Transverse colon (tissue), 4 donors: ENCODE data around the gene ACTR1A. TPM values are rescaled to one million over a fixed set of nuclear protein-coding genes. Genes with fewer than 3 reads are reported as not detected.
A peak's percentile ranks its signal among the peaks of the same experiment; 100 is the strongest.

ENCODE experiments used
- DNase-seq: peaks from one replicate; pipeline ENCODE4 v3.0.0-alpha.2; 2019
- H3K27ac ChIP-seq, 4 donors: fragments of 200-600 bp; sonication (generic); 2 replicates each; pipeline ENCODE4 v1.5.1; 2016 to 2018; ENCODE audit warnings: inconsistent platforms in 4 of 4
- H3K27me3 ChIP-seq: fragments of 200-600 bp; sonication (generic); 2 replicates; pipeline ENCODE4 v1.5.1; 2017; ENCODE audit warnings: inconsistent platforms
- H3K36me3 ChIP-seq, 4 donors: fragments of 200-600 bp; sonication (generic); 2 replicates each; pipeline ENCODE4 v1.5.1; 2017 to 2019; ENCODE audit warnings: inconsistent platforms in 4 of 4
- H3K4me1 ChIP-seq, 4 donors: fragments of 200-600 bp; sonication (generic); 2 replicates each; pipeline ENCODE4 v1.5.1; 2017 to 2020; ENCODE audit warnings: inconsistent platforms in 4 of 4
- H3K4me3 ChIP-seq, 4 donors: fragments of 200-600 bp; sonication (generic); 1 replicate in 1 of 4; 2 replicates in 3 of 4; pipeline versions ENCODE4 v1.5.1 to v1.6.1; 2017 to 2019; ENCODE audit warnings: inconsistent platforms in 4 of 4
- H3K9me3 ChIP-seq, 2 donors: fragments of 200-600 bp; sonication (generic); 2 replicates each; pipeline ENCODE4 v1.5.1; 2017 to 2019; ENCODE audit warnings: inconsistent platforms in 2 of 2
- CTCF ChIP-seq, 5 experiments: fragments of 200-600 bp in 3 of 5; fragments of 450-650 bp in 2 of 5; sonication (generic) in 3 of 5; IDR thresholded peaks; 1 replicate in 2 of 5; 2 replicates in 3 of 5; pipeline ENCODE4 v1.5.1; 2016 to 2017; ENCODE audit warnings: antibody characterized with exemption in 5 of 5, inconsistent platforms in 3 of 5, mild to moderate bottlenecking in 2 of 5, moderate library complexity in 1 of 5
- EP300 ChIP-seq: sonication (generic); formaldehyde crosslinking; IDR thresholded peaks from one replicate; pipeline ENCODE4 v1.6.1; 2017; ENCODE audit warnings: antibody characterized with exemption, low read depth
- POLR2A ChIP-seq: fragments of 450-650 bp; IDR thresholded peaks from one replicate; pipeline ENCODE4 v1.6.1; 2016; ENCODE audit warnings: antibody characterized with exemption, mild to moderate bottlenecking, moderate library complexity
- POLR2AphosphoS5 ChIP-seq, 3 donors: sonication (generic); formaldehyde crosslinking; IDR thresholded peaks; one replicate each; pipeline ENCODE4 v1.6.1; 2016; ENCODE audit warnings: antibody characterized with exemption in 3 of 3
- WGBS, 2 donors: methylation state at CpG; one replicate each; pipeline ENCODE4 v1.1.5; 2018; ENCODE audit warnings: low coverage in 1 of 2; 5-methylcytosine and 5-hydroxymethylcytosine counted together
- in situ Hi-C, 4 donors: fragments of 200-750 bp; cut with MboI; loops; one replicate each; pipeline versions ENCODE4 v1.15.0 to v1.15.1; 2017; ENCODE audit warnings: low sequenced_read_pairs in 3 of 4, low pct_ligation_motif_present in 1 of 4, low pct_unique_long_range_greater_than_20kb in 1 of 4
- intact Hi-C: fragments of 100-400 bp; cut with DNase I; formaldehyde crosslinking; loops from one replicate; pipeline ENCODE4 v1.15.1; 2023; ENCODE audit warnings: low total_unique reads
- total RNA-seq, 4 donors: library from RNA; depleted of rRNA; stranded (reverse); fragments of >200 nt; gene quantifications; one replicate each; pipeline ENCODE4 v1.1.0, GENCODE V29; 2016

The ACTR1A gene
- total RNA-seq, 4 donors from 2014 or later = 49.7 to 90.8 (median 79.4) TPM

GRCh38 chr10:102461187-102462054, 41.1 kb downstream of the ACTR1A start:
- intact Hi-C loops (no loop called here), in situ Hi-C loops (no loop called here)
- DNase-seq = peak; percentile 97
- Histone ChIP-seq H3K9me3 (no peaks in the 10 kb centered on the region), H3K4me3 (peak overlapping the region; percentile 26 to 66 (median 56)), H3K27ac (peak overlapping the region; percentile 23 to 47 (median 37)), H3K27me3 (no peaks in the 10 kb centered on the region), H3K36me3 (no peaks in the 10 kb centered on the region), H3K4me1 (peaks cover 11 to 30% (median 21%) of the 10 kb centered on the region in 4 donors)
- 4% methylated on average over 52 of the region's 54 CpGs; no CpG with 5 or more reads in 1 of the 2 donors for WGBS, 2 donors
- peak; percentile 46 for TF ChIP-seq POLR2A
- TF ChIP-seq POLR2AphosphoS5 (IDR thresholded peaks at IDR 0.05) = peak in 2 of 3 donors; percentile 54 to 60
- TF ChIP-seq EP300 = no peak

GRCh38 chr10:102460836-102461186, 41.7 kb downstream of the ACTR1A start:
- H3K36me3 ChIP-seq = no peaks in the 10 kb centered on the region
- peak overlapping the region; percentile 26 to 66 (median 56) for H3K4me3 ChIP-seq
- H3K4me1 ChIP-seq = peaks cover 11 to 30% (median 21%) of the 10 kb centered on the region in 4 donors
- no peak for DNase-seq
- intact Hi-C loops = no loop called here
- in situ Hi-C loops = no loop called here
- no peak for TF ChIP-seq EP300
- TF ChIP-seq CTCF (IDR thresholded peaks at IDR 0.05) = no peak
- TF ChIP-seq POLR2AphosphoS5 (IDR thresholded peaks at IDR 0.05) = no peak
- TF ChIP-seq POLR2A = no peak
- H3K27me3 ChIP-seq = no peaks in the 10 kb centered on the region
- 12 to 13% methylated on average over 3 to 8 of the region's 8 CpGs for WGBS, 2 donors
- no peaks in the 10 kb centered on the region for H3K9me3 ChIP-seq
- peak overlapping the region; percentile 23 to 47 (median 37) for H3K27ac ChIP-seq

- WGBS, 2 donors = 74 to 79% methylated on average over 4 of the region's 4 CpGs
- Histone ChIP-seq H3K4me1 (peaks cover 11 to 28% (median 21%) of the 10 kb centered on the region in 4 donors), H3K27me3 (no peaks in the 10 kb centered on the region), H3K9me3 (no peaks in the 10 kb centered on the region), H3K36me3 (no peaks in the 10 kb centered on the region), H3K4me3 (no peak overlapping the region), H3K27ac (no peak overlapping the region)
- in situ Hi-C loops (no loop called here), intact Hi-C loops (no loop called here)
- TF ChIP-seq POLR2A = no peak
- no peak for TF ChIP-seq POLR2AphosphoS5 (IDR thresholded peaks at IDR 0.05)
- no peak for TF ChIP-seq CTCF (IDR thresholded peaks at IDR 0.05)
- TF ChIP-seq EP300 = no peak
- no peak for DNase-seq
Measured at GRCh38 chr10:102458656-102459055, 43.9 kb downstream of the ACTR1A start.

GRCh38 chr10:102457591-102458150, 44.8 kb downstream of the ACTR1A start:
- 84 to 85% methylated on average over 7 to 9 of the region's 9 CpGs for WGBS, 2 donors
- Histone ChIP-seq H3K27ac (no peak overlapping the region), H3K4me1 (peaks cover 11 to 22% (median 15%) of the 10 kb centered on the region in 4 donors)

More at GRCh38 chr10:102457591-102458150, 44.8 kb downstream of the ACTR1A start:
- in situ Hi-C loops = no loop called here
- Histone ChIP-seq H3K9me3 (no peaks in the 10 kb centered on the region), H3K4me3 (no peak overlapping the region), H3K27me3 (no peaks in the 10 kb centered on the region), H3K36me3 (no peaks in the 10 kb centered on the region)
- DNase-seq = no peak
- TF ChIP-seq EP300 (no peak), CTCF (IDR thresholded peaks at IDR 0.05) (no peak), POLR2A (no peak), POLR2AphosphoS5 (IDR thresholded peaks at IDR 0.05) (no peak)
- intact Hi-C loops = no loop called here
